ENCODE data around the gene EGLN1.
A peak's percentile ranks its signal among the peaks of the same experiment; 100 is the strongest.

The EGLN1 gene

DNA sequence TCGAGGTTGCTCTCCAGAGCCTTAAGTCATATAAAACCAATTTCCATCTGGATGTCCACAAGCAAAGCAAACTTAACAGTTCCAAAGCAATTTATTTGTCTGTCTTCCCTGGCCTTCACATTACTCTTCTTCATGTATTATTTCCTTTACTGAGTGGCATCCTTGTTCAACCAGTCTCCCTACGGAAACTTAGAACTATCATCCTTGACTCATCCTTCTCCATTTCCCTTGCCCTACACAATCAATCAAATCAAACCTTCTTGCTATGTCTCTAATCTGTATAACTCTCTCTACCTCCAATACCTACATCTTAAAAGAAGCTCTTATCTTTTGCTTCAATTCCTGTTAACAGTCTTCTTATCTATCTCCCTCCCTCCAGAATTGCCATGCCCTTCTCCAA is 25.4 kb downstream of the EGLN1 start:
- no peak overlapping the region for H2AFZ ChIP-seq (ENCODE audit: insufficient read depth, low read length, poor library complexity)
- peak overlapping the region; percentile 54 for H2AK5ac ChIP-seq (ENCODE audit: low read length)
- H3K9me3 ChIP-seq (ENCODE audit: insufficient read depth, low read depth, low read length): no peaks in the 10 kb centered on the region
- peaks cover 2 to 18% of the 10 kb centered on the region in 2 experiments for H3K4me1 ChIP-seq (ENCODE audit: control insufficient read depth in 1 of 2, insufficient read depth in 2 of 2, low read length in 2 of 2)
- H3K4me2 ChIP-seq (ENCODE audit: low read length): peak overlapping the region; percentile 21
- no CpG with 5 or more reads among the region's 2 CpGs for WGBS (ENCODE audit: extremely low coverage, insufficient coverage, insufficient read length)
- H3K27me3 ChIP-seq (ENCODE audit: insufficient read depth, low read length): no peaks in the 10 kb centered on the region
- H3K79me1 ChIP-seq (ENCODE audit: low read length): peaks cover 13% of the 10 kb centered on the region
- H4K91ac ChIP-seq (ENCODE audit: low read depth, low read length): peak overlapping the region; percentile 55
- no peak overlapping the region for H3K4me3 ChIP-seq (ENCODE audit: low read depth, low read length)
- no peak overlapping the region for H4K12ac ChIP-seq (ENCODE audit: low read depth, low read length)
- peak overlapping the region; percentile 54 for H4K8ac ChIP-seq (ENCODE audit: low read depth, low read length)
- H3K23ac ChIP-seq (ENCODE audit: low read length): no peak overlapping the region
- H3K9ac ChIP-seq (ENCODE audit: low read length): no peak overlapping the region
- H3K79me2 ChIP-seq (ENCODE audit: control insufficient read depth, insufficient read depth, low read length, poor library complexity): peaks cover 1% of the 10 kb centered on the region
- peak overlapping the region; percentile 76 for H2BK120ac ChIP-seq (ENCODE audit: insufficient read depth, low read length, poor library complexity)
- H3K36me3 ChIP-seq (ENCODE audit: control insufficient read depth in 1 of 2, insufficient read depth in 2 of 2, low read length in 2 of 2): no peaks in the 10 kb centered on the region
- DNase-seq: peak in 1 of 2 donors; percentile 43
- peak overlapping the region; percentile 89 for H2BK12ac ChIP-seq (ENCODE audit: low read length)
- H2BK5ac ChIP-seq (ENCODE audit: low read depth, low read length, poor library complexity): peak overlapping the region; percentile 73
- no peak overlapping the region for H3K4ac ChIP-seq (ENCODE audit: low read depth, low read length)
- H3K18ac ChIP-seq (ENCODE audit: low read length): peak overlapping the region; percentile 82
- peak overlapping the region; percentile 51 for H3K14ac ChIP-seq (ENCODE audit: low read length)
- peak overlapping the region; percentile 98 for H3K27ac ChIP-seq (ENCODE audit: low read depth, low read length)

DNA sequence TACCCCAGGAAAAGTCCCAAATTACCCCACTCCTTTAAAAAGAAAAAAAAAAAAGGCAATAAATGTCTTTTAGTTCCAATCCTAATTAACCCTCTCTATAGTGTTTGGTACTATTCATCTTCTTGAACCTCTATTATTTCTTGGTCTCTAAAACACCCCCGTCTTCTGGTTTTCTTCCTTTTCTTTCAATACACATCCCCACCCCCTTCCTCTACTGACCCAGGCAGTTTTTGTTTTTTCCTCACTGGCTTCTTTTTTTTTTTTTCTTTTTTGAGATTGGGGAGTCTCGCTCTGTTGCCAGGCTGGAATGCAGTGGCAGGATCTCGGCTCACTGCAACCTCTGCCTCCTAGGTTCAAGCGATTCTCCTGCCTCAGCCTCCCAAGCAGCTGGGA is 26.1 kb downstream of the EGLN1 start:
- peak overlapping the region; percentile 89 for H2BK12ac ChIP-seq (ENCODE audit: low read length)
- WGBS (ENCODE audit: extremely low coverage, insufficient coverage, insufficient read length): no CpG with 5 or more reads among the region's 4 CpGs
- H3K4me1 ChIP-seq (ENCODE audit: control insufficient read depth in 1 of 2, insufficient read depth in 2 of 2, low read length in 2 of 2): peaks cover 2 to 18% of the 10 kb centered on the region in 2 experiments
- no peak overlapping the region for H3K9ac ChIP-seq (ENCODE audit: low read length)
- peak overlapping the region; percentile 55 for H4K91ac ChIP-seq (ENCODE audit: low read depth, low read length)
- H3K36me3 ChIP-seq (ENCODE audit: control insufficient read depth in 1 of 2, insufficient read depth in 2 of 2, low read length in 2 of 2): no peaks in the 10 kb centered on the region
- peak overlapping the region; percentile 76 for H2BK120ac ChIP-seq (ENCODE audit: insufficient read depth, low read length, poor library complexity)
- no peaks in the 10 kb centered on the region for H3K9me3 ChIP-seq (ENCODE audit: insufficient read depth, low read depth, low read length)
- H4K8ac ChIP-seq (ENCODE audit: low read depth, low read length): no peak overlapping the region
- no peak overlapping the region for H2AFZ ChIP-seq (ENCODE audit: insufficient read depth, low read length, poor library complexity)
- no peak for DNase-seq
- H3K4me3 ChIP-seq (ENCODE audit: low read depth, low read length): no peak overlapping the region
- H3K14ac ChIP-seq (ENCODE audit: low read length): peak overlapping the region; percentile 51
- H3K18ac ChIP-seq (ENCODE audit: low read length): peak overlapping the region; percentile 82
- H3K27ac ChIP-seq (ENCODE audit: low read depth, low read length): peak overlapping the region; percentile 98
- H3K23ac ChIP-seq (ENCODE audit: low read length): no peak overlapping the region
- H3K79me1 ChIP-seq (ENCODE audit: low read length): peaks cover 13% of the 10 kb centered on the region
- no peaks in the 10 kb centered on the region for H3K27me3 ChIP-seq (ENCODE audit: insufficient read depth, low read length)
- no peak overlapping the region for H3K4ac ChIP-seq (ENCODE audit: low read depth, low read length)
- H2AK5ac ChIP-seq (ENCODE audit: low read length): no peak overlapping the region
- H2BK5ac ChIP-seq (ENCODE audit: low read depth, low read length, poor library complexity): peak overlapping the region; percentile 73
- H4K12ac ChIP-seq (ENCODE audit: low read depth, low read length): no peak overlapping the region
- H3K79me2 ChIP-seq (ENCODE audit: control insufficient read depth, insufficient read depth, low read length, poor library complexity): peaks cover 1% of the 10 kb centered on the region
- peak overlapping the region; percentile 33 for H3K4me2 ChIP-seq (ENCODE audit: low read length)

DNA sequence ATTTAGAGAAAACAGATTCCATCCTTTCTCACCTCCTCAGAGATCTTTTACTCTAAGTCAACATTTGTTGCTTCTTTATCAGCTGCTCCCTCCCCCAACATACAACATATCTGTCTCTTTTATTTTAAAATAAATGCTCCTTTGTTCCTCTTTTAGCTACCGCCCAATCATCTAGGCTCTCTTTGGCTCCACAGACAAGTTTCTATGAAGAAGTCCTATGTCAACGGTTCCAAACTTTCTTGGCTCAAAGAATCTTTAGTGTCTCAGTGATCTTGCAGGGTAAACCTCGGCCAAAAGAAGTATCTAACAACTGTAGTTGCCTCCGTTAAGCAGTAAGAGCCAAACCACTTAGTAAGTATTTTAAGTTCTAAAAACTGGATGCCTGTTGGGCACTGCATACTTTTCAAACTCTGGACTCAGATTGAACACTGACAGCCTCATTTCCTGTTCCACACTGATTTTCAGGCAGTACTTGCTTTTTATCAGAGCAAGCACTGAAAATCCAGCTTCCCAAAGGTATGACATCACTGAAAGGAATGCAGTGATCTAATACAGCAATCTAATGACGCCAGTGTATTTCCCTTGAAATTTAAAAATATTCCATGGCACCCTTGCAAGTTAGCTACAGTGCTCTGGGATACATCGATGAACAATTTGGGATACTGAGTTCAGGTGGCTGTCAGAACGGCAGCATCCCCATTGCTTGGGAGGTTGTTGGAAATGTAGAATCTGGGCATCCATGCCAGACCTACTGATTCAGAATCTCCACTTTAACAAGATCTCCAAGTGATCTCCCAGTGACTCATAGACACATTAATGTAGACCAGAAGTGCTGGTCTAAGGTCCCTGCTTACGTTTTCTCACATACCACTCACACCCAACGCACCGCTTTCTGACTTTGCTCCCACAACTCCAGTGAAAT is 26.8 kb downstream of the EGLN1 start:
- no peaks in the 10 kb centered on the region for H3K9me3 ChIP-seq (ENCODE audit: insufficient read depth, low read depth, low read length)
- no CpG with 5 or more reads among the region's 10 CpGs for WGBS (ENCODE audit: extremely low coverage, insufficient coverage, insufficient read length)
- DNase-seq: peak; percentile 79 to 94

DNA sequence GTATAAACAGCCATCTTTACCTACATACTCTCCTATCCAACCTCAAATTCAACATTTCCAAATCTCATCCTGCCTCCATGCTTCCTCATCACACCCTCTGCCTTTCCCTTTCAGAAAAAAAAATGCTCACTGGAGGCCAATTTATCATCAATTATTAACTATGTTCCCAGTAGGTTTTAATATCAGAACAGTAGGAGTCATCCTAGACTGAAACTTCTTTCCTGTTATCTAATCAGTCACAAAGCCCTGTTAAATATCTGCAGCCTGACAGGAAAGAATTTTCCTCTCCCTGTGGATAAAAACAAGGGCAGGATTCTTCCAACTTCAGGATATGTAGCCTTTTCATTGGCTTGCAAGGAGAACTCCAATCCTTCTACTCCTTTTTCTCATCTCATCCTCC is 28.4 kb downstream of the EGLN1 start:
- H2AFZ ChIP-seq (ENCODE audit: insufficient read depth, low read length, poor library complexity): no peak overlapping the region
- no peak overlapping the region for H3K4me2 ChIP-seq (ENCODE audit: low read length)
- H2BK120ac ChIP-seq (ENCODE audit: insufficient read depth, low read length, poor library complexity): no peak overlapping the region
- no peak overlapping the region for H2BK12ac ChIP-seq (ENCODE audit: low read length)
- H3K4me1 ChIP-seq (ENCODE audit: control insufficient read depth in 1 of 2, insufficient read depth in 2 of 2, low read length in 2 of 2): peaks cover 2 to 18% of the 10 kb centered on the region in 2 experiments
- H3K9ac ChIP-seq (ENCODE audit: low read length): no peak overlapping the region
- peaks cover 13% of the 10 kb centered on the region for H3K79me1 ChIP-seq (ENCODE audit: low read length)
- H4K91ac ChIP-seq (ENCODE audit: low read depth, low read length): no peak overlapping the region
- no peak overlapping the region for H3K18ac ChIP-seq (ENCODE audit: low read length)
- H3K79me2 ChIP-seq (ENCODE audit: control insufficient read depth, insufficient read depth, low read length, poor library complexity): peaks cover 1% of the 10 kb centered on the region
- no peak overlapping the region for H3K14ac ChIP-seq (ENCODE audit: low read length)
- no peak overlapping the region for H3K23ac ChIP-seq (ENCODE audit: low read length)
- H3K27me3 ChIP-seq (ENCODE audit: insufficient read depth, low read length): no peaks in the 10 kb centered on the region
- H3K4ac ChIP-seq (ENCODE audit: low read depth, low read length): no peak overlapping the region
- no peak for DNase-seq
- H3K4me3 ChIP-seq (ENCODE audit: low read depth, low read length): no peak overlapping the region
- H2AK5ac ChIP-seq (ENCODE audit: low read length): no peak overlapping the region
- H3K9me3 ChIP-seq (ENCODE audit: insufficient read depth, low read depth, low read length): no peaks in the 10 kb centered on the region
- no peak overlapping the region for H4K8ac ChIP-seq (ENCODE audit: low read depth, low read length)
- H3K27ac ChIP-seq (ENCODE audit: low read depth, low read length): peak overlapping the region; percentile 72
- no peaks in the 10 kb centered on the region for H3K36me3 ChIP-seq (ENCODE audit: control insufficient read depth in 1 of 2, insufficient read depth in 2 of 2, low read length in 2 of 2)
- no peak overlapping the region for H2BK5ac ChIP-seq (ENCODE audit: low read depth, low read length, poor library complexity)
- no peak overlapping the region for H4K12ac ChIP-seq (ENCODE audit: low read depth, low read length)

More for the DNA sequence above, 26.8 kb downstream of the EGLN1 start:
- H3K79me2 ChIP-seq (ENCODE audit: control insufficient read depth, insufficient read depth, low read length, poor library complexity): peaks cover 1% of the 10 kb centered on the region
- no peak overlapping the region for H3K14ac ChIP-seq (ENCODE audit: low read length)
- no peak overlapping the region for H3K4me3 ChIP-seq (ENCODE audit: low read depth, low read length)
- peaks cover 13% of the 10 kb centered on the region for H3K79me1 ChIP-seq (ENCODE audit: low read length)
- H3K23ac ChIP-seq (ENCODE audit: low read length): no peak overlapping the region
- H3K27ac ChIP-seq (ENCODE audit: low read depth, low read length): peak overlapping the region; percentile 98
- peak overlapping the region; percentile 55 for H2BK5ac ChIP-seq (ENCODE audit: low read depth, low read length, poor library complexity)
- peak overlapping the region; percentile 36 for H2BK120ac ChIP-seq (ENCODE audit: insufficient read depth, low read length, poor library complexity)
- H4K91ac ChIP-seq (ENCODE audit: low read depth, low read length): peak overlapping the region; percentile 33
- peak overlapping the region; percentile 16 for H2BK12ac ChIP-seq (ENCODE audit: low read length)
- no peak overlapping the region for H3K4ac ChIP-seq (ENCODE audit: low read depth, low read length)
- H4K8ac ChIP-seq (ENCODE audit: low read depth, low read length): no peak overlapping the region
- no peaks in the 10 kb centered on the region for H3K27me3 ChIP-seq (ENCODE audit: insufficient read depth, low read length)
- H3K4me2 ChIP-seq (ENCODE audit: low read length): peak overlapping the region; percentile 33
- H4K12ac ChIP-seq (ENCODE audit: low read depth, low read length): no peak overlapping the region
- no peak overlapping the region for H3K9ac ChIP-seq (ENCODE audit: low read length)
- H2AFZ ChIP-seq (ENCODE audit: insufficient read depth, low read length, poor library complexity): no peak overlapping the region
- no peak overlapping the region for H2AK5ac ChIP-seq (ENCODE audit: low read length)
- no peaks in the 10 kb centered on the region for H3K36me3 ChIP-seq (ENCODE audit: control insufficient read depth in 1 of 2, insufficient read depth in 2 of 2, low read length in 2 of 2)
- no peak overlapping the region for H3K18ac ChIP-seq (ENCODE audit: low read length)
- H3K4me1 ChIP-seq (ENCODE audit: control insufficient read depth in 1 of 2, insufficient read depth in 2 of 2, low read length in 2 of 2): peaks cover 2 to 18% of the 10 kb centered on the region in 2 experiments
